Measurements from ENCODE around the gene TRAPPC6A. TPM values are rescaled to one million over a fixed set of nuclear protein-coding genes. Genes with fewer than 3 reads are reported as not detected.

TRAPPC6A gene
- total RNA-seq, 1 donor from 2014 or later = 86.2 TPM

GRCh38 chr19:45128146-45128545, 49.9 kb downstream of the TRAPPC6A start:
- DNase-seq (ENCODE audit: low spot score) = no peak
- Mint-ChIP-seq H3K27me3 (ENCODE audit: unreplicated experiment) (peaks cover 4% of the 10 kb centered on the region), H3K4me1 (ENCODE audit: unreplicated experiment) (no peaks in the 10 kb centered on the region), H3K27ac (ENCODE audit: unreplicated experiment) (no peak overlapping the region), H3K36me3 (ENCODE audit: low read depth, unreplicated experiment) (peaks cover 3% of the 10 kb centered on the region), H3K4me3 (ENCODE audit: unreplicated experiment) (no peak overlapping the region), H3K9me3 (ENCODE audit: unreplicated experiment) (no peaks in the 10 kb centered on the region)
- TF ChIP-seq, protein P1, sequence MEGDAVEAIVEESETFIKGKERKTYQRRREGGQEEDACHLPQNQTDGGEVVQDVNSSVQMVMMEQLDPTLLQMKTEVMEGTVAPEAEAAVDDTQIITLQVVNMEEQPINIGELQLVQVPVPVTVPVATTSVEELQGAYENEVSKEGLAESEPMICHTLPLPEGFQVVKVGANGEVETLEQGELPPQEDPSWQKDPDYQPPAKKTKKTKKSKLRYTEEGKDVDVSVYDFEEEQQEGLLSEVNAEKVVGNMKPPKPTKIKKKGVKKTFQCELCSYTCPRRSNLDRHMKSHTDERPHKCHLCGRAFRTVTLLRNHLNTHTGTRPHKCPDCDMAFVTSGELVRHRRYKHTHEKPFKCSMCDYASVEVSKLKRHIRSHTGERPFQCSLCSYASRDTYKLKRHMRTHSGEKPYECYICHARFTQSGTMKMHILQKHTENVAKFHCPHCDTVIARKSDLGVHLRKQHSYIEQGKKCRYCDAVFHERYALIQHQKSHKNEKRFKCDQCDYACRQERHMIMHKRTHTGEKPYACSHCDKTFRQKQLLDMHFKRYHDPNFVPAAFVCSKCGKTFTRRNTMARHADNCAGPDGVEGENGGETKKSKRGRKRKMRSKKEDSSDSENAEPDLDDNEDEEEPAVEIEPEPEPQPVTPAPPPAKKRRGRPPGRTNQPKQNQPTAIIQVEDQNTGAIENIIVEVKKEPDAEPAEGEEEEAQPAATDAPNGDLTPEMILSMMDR (IDR thresholded peaks at IDR 0.05; ENCODE audit: unreplicated experiment) = no peak

DNA sequence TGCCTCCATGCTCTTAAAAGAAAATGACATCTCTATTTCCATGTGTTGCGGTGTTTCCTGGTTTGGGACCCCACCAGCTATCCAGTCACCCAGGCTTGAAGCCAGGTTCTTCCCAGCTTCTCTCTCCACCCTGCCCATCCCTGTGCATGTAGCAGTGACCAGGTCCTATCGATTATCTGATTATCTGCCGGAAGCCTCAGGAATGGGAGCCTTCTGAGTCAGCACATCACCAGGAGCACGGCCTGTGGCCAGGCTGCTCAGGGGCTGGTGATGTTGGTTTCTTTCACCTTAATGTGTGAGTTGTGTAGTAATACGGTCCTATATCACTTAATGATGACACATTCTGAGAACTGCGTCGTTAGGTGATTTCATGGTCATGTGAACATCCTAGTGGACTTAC, 51.4 kb downstream of the TRAPPC6A start:
- peaks cover 3% of the 10 kb centered on the region for H3K36me3 Mint-ChIP-seq (ENCODE audit: low read depth, unreplicated experiment)

DNA sequence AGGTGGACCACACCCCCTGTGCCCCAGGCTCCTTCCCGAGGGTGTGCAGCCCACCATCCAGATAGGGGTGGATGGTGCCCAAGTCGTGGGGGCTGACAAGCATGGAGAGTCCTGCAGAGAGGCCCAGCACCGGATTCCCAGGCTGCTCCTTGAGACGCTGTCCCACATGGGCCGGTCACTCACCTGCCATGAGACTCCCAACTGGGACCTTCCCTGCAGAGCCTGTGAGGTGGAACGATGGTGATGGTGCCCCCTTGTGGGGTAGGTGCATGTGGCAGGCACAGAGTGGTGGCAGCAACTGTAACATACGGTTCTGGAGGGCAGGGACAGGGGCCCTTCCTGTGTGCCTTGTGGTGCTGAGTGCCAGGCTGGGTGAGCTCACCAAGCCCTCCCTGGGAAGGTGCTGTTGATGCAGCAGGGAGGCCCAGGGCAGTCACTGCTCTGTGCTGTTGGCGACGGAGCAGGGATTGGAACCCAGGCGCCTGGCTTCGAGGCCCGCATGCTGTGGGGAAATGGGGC, 52.0 kb downstream of the TRAPPC6A start:
- peaks cover 4% of the 10 kb centered on the region for H3K36me3 Mint-ChIP-seq (ENCODE audit: low read depth, unreplicated experiment)
- H3K27me3 Mint-ChIP-seq (ENCODE audit: unreplicated experiment) = peaks cover 4% of the 10 kb centered on the region
- DNase-seq (ENCODE audit: low spot score) = peak; percentile 81
- no peak overlapping the region for H3K4me3 Mint-ChIP-seq (ENCODE audit: unreplicated experiment)
- H3K4me1 Mint-ChIP-seq (ENCODE audit: unreplicated experiment) = peaks cover 9% of the 10 kb centered on the region
- TF ChIP-seq, protein P1 (IDR thresholded peaks at IDR 0.05; ENCODE audit: unreplicated experiment) = peak; percentile 72
- no peak overlapping the region for H3K27ac Mint-ChIP-seq (ENCODE audit: unreplicated experiment)
- no peaks in the 10 kb centered on the region for H3K9me3 Mint-ChIP-seq (ENCODE audit: unreplicated experiment)

More for the DNA sequence above, 51.4 kb downstream of the TRAPPC6A start:
- no peak for DNase-seq (ENCODE audit: low spot score)
- peaks cover 4% of the 10 kb centered on the region for H3K27me3 Mint-ChIP-seq (ENCODE audit: unreplicated experiment)
- no peaks in the 10 kb centered on the region for H3K9me3 Mint-ChIP-seq (ENCODE audit: unreplicated experiment)
- H3K27ac Mint-ChIP-seq (ENCODE audit: unreplicated experiment) = no peak overlapping the region
- peaks cover 3% of the 10 kb centered on the region for H3K4me1 Mint-ChIP-seq (ENCODE audit: unreplicated experiment)
- TF ChIP-seq, protein P1 (IDR thresholded peaks at IDR 0.05; ENCODE audit: unreplicated experiment) = no peak
- no peak overlapping the region for H3K4me3 Mint-ChIP-seq (ENCODE audit: unreplicated experiment)

DNA sequence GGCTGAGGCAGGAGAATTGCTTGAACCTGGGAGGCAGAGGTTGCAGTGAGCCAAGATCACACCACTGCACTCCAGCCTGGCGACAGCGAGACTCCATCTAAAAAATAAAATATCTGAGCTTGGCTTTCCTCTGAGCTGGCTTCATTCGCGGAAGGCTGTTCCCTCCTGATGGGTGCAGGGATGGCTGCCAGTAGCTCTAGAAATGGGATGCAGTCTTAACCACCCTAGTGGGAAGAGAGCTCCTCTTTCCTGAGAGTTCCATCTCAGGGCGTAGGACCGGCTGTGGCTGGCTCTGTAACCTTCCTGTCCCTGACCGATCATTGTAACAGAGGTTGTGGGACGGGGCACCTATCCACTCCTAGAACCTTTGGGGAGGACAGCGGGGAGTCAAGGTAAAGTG, 52.7 kb downstream of the TRAPPC6A start:
- no peak for DNase-seq (ENCODE audit: low spot score)
- Mint-ChIP-seq H3K9me3 (ENCODE audit: unreplicated experiment) (no peaks in the 10 kb centered on the region), H3K27me3 (ENCODE audit: unreplicated experiment) (peaks cover 4% of the 10 kb centered on the region), H3K4me3 (ENCODE audit: unreplicated experiment) (no peak overlapping the region), H3K27ac (ENCODE audit: unreplicated experiment) (no peak overlapping the region), H3K4me1 (ENCODE audit: unreplicated experiment) (peaks cover 14% of the 10 kb centered on the region), H3K36me3 (ENCODE audit: low read depth, unreplicated experiment) (peaks cover 11% of the 10 kb centered on the region)
- TF ChIP-seq, protein P1 (IDR thresholded peaks at IDR 0.05; ENCODE audit: unreplicated experiment) = no peak

DNA sequence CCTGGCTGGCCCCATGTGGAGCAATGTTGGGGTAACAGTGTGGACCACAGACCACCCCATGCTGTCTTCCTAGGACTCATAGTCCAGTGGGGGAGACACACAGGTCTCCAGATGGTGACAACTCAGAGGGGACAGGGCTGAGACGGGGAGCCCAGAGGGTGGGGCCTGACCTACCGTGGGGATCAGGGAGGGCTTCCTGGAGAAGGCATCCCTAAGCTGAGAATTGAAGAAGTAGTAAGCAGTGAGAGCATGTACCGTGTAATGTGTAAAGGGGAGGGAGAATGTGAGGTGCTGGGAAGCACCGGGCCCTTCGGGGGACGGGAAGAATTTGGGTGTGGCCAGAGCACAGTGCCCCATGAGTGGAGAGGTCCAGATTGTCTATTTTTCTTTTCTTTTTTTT, 54.0 kb downstream of the TRAPPC6A start:
- TF ChIP-seq, protein P1 (IDR thresholded peaks at IDR 0.05; ENCODE audit: unreplicated experiment) = no peak
- H3K4me1 Mint-ChIP-seq (ENCODE audit: unreplicated experiment) = peaks cover 14% of the 10 kb centered on the region
- H3K9me3 Mint-ChIP-seq (ENCODE audit: unreplicated experiment) = no peaks in the 10 kb centered on the region
- no peak overlapping the region for H3K27ac Mint-ChIP-seq (ENCODE audit: unreplicated experiment)
- H3K36me3 Mint-ChIP-seq (ENCODE audit: low read depth, unreplicated experiment) = peaks cover 13% of the 10 kb centered on the region
- H3K27me3 Mint-ChIP-seq (ENCODE audit: unreplicated experiment) = peaks cover 4% of the 10 kb centered on the region
- no peak for DNase-seq (ENCODE audit: low spot score)
- H3K4me3 Mint-ChIP-seq (ENCODE audit: unreplicated experiment) = no peak overlapping the region
